HG03457 (cell line): ENCODE data around the gene NPEPPS.
A peak's percentile ranks its signal among the peaks of the same experiment; 100 is the strongest.

Experiments
- ATAC-seq: cut with Tn5 transposase; IDR thresholded peaks from one replicate; pipeline ENCODE4 v1.9.1; 2021; ENCODE audit warnings: moderate number of reproducible peaks; ENCODE audit not compliant: unreplicated experiment

Gene NPEPPS

DNA sequence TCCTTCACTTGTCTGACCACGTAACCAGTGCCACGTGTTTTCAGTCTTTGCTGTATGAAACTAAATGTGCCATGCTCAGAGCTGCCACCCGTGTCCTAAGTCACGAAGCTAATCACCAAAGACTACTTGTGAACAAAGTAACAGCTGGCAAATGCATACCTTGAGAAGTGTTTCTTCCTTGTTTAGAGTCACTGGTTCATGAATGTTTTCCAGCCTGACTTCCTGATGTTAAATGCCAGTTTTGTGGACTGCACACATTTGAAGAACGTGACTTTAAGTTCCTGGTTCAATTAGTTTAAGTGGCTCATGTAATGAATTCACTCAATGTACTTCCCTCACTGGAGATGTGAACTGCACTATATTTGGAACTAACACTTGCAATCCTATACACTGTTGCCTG, 98.9 kb downstream of the NPEPPS start:
- no peak for ATAC-seq

DNA sequence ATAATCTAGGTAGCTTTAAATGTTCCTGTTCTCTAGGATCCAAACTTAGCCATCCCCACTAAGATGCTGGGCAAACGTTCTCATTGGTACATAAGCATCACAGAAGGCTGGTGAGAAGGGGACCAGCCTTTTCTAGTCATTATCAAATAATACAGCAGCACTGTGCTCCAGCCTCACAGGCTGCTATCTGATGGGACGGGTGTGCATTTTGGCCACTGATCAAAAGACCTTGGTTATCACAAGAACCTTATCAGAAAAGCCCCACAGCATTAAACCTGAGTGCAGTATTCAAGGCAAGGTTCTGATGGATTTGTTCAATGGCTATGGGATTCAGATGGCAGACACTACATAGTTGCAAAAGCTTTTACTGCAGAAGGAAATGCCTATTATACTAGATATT, 99.7 kb downstream of the NPEPPS start:
- no peak for ATAC-seq

DNA sequence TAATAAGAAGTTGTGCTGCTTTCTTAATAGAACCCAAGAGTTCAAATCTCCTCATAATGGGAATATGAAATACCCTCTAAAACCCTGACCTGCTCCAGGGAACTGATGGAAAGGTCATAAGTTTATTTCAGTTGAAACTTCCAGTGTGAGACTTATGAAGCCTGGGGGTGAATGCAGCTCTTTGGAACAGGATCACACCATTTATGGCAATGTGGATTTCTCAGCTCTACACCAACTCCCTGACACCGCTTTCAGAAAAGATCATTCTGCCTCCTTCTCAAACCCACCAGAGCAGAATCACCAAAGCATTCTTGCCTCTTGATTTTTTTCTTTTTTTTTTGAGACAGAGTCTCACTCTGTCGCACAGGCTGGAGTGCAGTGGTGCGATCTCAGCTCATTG, 102.1 kb downstream of the NPEPPS start:
- ATAC-seq, result no peak

DNA sequence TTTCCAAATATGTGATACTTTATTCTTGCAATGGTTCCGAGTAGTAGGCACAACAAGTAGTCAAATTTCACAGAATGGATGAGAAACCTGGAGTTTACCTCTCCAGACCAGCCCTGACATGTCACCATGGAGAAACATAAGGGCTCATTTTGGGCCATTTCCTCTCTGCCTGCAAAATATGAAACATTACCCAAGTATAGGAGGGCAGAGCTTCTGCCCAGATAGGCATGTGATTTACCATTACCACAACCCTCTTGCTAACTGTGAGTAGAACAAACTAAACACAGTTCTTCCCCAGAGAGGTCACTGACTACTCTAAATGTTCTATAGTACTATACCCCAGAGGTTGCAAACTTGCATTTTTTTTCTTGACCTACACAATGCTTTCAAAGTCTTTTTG, 103.1 kb downstream of the NPEPPS start:
- no peak for ATAC-seq

- ATAC-seq, result no peak
These were observed 104.0 kb downstream of the NPEPPS start for GRCh38 chr17:47634870-47635269.

DNA sequence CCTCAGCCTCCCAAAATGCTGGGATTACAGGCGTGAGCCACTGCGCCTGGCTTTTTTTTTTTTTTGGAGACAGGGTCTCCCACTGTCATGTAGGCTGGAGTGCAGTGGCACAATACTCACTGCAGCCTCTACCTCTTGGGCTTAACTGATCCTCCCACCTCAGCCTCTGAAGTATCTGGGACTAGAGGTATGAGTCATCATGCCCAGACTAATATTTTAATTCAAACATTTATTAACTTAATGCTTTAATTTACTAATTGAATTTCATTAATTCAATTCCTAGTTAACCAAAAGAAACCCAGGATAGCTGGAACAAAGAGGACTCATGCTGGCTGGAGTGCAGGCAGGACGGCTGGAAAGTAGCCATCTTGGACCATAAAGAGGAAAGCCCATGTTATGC, 104.8 kb downstream of the NPEPPS start:
- no peak for ATAC-seq

- no peak for ATAC-seq
These were observed 105.5 kb downstream of the NPEPPS start for GRCh38 chr17:47636273-47637030.

DNA sequence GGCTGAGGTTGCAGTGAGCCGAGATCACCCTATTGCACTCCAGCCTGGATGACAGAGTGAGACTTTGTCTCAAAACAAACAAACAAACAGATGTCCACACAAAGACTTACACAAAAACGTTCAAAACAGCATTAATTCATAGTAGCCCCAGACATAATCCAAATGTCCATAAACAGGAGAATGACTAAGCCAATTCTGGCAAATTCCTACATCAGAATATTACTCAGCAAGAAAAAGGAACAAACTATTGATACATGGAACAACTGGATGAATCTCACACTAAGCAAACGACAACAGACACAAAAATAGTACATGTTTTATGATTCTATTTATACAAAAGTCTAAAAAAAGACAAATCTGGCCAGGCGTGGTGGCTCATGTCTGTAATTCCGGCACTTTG, 108.0 kb downstream of the NPEPPS start:
- ATAC-seq, result no peak

- ATAC-seq, result no peak
These were observed 109.2 kb downstream of the NPEPPS start for GRCh38 chr17:47640076-47640475.

DNA sequence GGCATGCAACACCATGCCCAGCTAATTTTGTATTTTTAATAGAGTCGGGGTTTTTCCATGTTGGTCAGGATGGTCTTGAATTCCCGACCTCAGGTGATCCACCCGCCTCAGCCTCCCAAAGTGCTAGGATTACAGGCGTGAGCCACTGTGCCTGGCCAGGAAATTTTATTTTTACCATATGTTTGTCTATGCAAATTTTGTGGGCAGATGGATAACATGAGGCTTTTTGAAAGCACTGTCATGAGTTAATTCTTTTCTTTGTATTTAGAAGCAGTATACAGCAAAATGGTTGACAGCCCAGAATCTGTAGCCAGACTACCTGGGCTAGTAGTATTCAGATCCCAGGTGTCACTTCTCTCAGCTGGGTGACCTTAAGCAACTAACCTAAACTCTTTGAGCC, 110.3 kb downstream of the NPEPPS start:
- no peak for ATAC-seq

- no peak for ATAC-seq
These were observed 112.2 kb downstream of the NPEPPS start for GRCh38 chr17:47643116-47643515.

- no peak for ATAC-seq
These were observed 113.4 kb downstream of the NPEPPS start for GRCh38 chr17:47644324-47644723.

DNA sequence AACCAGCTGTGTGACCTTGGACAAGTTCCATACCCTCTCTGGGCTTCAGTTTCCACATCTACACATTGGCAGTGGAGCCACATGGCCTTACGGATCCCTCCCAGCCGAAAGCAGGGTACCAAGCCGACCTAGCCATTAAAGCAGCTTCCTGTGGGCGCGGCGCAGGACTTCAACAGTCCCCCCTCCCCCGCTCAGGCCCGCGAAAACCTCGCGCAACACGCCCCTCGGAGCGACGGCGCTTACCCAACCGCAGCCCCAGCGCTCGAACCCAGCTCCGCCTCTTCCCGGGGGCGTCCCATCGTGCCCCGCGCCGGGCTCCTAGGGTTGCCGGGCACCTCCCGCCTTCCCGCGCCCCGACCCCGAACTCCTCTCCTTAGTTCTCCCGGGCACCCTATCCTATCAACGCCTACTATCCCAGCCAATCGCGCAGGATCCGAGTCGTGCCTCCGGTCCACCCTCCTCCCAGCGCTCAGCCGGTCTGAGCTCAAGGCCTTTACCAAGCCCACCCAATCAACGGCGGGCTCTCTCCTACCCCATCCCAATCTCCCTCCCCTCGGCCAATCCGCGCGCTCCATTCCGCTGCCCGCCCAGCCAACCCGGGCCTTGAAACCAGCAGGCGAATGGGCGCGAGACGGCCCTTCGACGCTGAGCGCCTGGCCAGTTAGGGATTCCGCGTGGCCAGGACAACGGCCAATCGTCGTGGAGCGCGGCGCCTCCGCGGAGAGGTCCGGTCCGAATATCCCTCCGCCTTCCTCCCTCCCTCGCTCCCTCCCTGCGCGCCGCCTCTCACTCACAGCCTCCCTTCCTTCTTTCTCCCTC, 118.5 kb downstream of the NPEPPS start, which contains the start of gene KPNB1:
KPNB1 (plus strand) TSS at position 767 of the 819 bp plus-strand sequence. CDS start 326 bp downstream, outside the sequence.
- ATAC-seq, result peak; percentile 78

DNA sequence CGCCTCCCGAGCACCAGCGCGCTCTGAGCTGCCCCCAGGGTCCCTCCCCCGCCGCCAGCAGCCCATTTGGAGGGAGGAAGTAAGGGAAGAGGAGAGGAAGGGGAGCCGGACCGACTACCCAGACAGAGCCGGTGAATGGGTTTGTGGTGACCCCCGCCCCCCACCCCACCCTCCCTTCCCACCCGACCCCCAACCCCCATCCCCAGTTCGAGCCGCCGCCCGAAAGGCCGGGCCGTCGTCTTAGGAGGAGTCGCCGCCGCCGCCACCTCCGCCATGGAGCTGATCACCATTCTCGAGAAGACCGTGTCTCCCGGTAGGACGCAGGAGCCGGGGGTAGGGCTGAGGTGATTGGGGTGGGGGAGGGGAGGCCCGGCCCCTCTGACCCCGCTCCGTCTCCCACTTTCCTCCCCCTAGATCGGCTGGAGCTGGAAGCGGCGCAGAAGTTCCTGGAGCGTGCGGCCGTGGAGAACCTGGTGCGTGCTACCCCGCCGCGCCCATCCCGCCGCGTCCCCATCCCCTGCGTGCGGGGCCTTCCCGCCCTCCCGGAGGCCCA, 119.1 kb downstream of the NPEPPS start:
- ATAC-seq, result no peak

- ATAC-seq, result peak; percentile 39
These were observed 119.9 kb downstream of the NPEPPS start for GRCh38 chr17:47650525-47651522.

- no peak for ATAC-seq
These were observed 120.8 kb downstream of the NPEPPS start for GRCh38 chr17:47651704-47652103.

DNA sequence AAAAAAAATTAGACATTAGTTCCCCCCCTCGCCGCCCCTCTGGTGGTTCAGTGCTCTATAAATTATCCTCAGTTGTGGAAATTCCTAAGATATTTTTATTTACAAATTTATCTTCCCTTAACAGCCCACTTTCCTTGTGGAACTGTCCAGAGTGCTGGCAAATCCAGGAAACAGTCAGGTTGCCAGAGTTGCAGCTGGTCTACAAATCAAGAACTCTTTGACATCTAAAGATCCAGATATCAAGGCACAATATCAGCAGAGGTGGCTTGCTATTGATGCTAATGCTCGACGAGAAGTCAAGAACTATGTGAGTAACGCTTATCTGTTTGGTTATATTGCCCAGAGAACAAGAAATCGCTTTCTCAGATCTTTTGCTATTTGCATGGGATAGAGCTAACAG, 121.7 kb downstream of the NPEPPS start:
- no peak for ATAC-seq

- ATAC-seq, result no peak
These were observed 122.5 kb downstream of the NPEPPS start for GRCh38 chr17:47653442-47653841.

DNA sequence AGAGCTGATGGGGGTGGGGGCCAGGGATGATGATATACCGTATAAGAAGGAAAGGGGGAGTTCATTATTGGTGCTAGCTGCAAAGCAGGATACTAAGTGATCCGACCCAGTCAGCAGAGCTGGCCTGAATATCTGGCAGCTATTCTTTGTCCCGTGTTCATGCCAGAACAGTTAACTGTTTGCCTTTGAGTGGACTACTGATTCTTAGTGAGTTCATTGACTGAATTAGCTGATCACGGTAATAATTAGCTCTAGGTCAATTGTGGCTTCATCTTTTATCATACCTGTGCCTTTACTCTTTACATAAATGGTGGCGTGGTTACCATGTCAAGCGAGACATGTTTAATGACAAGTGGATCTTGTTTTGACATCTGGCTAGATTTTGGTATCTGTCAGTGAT, 124.1 kb downstream of the NPEPPS start:
- ATAC-seq, result no peak

- ATAC-seq, result no peak
These were observed 129.2 kb downstream of the NPEPPS start for GRCh38 chr17:47660064-47660492.
